ENCODE results near the gene SLC8A3.
A peak's percentile ranks its signal among the peaks of the same experiment; 100 is the strongest.

SLC8A3 gene

DNA sequence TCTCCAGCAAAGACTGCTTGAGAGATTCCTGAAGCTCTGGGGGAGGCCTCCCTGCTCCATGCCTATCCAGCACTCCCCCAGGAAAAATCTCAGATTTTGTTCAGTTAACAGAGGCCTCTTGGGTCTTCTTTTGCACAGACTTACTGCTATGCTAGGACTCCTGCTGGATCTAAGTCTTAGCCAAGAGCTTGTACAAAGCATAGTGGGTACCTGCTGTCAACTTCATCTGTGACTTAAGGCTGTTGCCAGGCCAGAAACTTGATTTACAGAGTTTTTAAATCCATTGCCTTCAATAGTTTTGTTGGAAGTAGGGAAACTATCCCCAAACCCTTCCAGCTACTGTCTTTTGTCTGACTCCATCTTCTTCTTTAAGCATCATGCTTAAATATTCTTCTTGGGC, 169.1 kb downstream of the SLC8A3 start:
- no peak for DNase-seq

DNA sequence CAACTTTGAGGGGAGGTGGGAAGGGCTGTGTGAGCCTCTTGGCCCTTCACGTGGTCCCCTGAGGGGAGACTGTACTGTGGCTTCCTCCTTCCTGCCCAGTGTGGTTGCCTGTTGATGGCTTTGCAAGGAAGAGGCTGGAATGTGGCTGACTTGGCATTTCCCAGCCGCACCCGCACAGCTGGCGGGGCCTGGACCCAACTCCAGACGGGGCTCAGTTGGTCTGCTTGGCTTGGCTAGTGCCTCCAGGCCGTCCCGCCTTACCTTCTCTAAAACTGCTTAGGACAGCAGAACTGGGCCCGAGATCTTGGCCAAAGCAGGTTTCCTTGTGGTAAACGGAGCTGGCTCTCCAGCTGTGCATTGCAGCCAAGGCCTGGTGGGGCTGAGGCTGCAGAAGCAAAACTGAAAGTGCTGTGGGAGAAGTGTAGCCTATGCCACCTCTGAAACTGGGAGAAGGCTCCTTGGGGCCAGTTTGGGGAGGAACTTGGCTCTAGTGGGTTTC, 170.0 kb downstream of the SLC8A3 start:
- no peak for DNase-seq

DNA sequence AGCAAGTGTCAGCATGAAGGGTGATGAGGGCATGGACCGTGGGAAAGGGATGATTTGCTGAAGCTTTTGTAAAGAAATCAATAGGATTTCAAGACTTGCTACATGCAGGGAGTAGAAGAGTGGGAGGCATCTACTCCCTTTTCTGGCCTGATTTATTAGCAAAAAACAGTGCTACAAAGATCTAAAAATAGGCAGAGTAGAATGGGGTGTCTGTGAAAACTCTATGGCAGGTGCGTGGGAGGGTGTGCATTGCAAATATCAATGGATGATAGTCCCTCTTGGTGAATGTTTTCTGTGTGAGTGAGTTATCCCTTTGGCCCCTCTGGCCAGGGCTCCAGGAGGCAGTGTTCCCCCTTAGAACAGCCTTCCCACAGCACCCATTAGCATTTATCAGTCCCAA, 170.5 kb downstream of the SLC8A3 start:
- DNase-seq, result no peak

GRCh38 chr14:70014406-70015095, 174.2 kb downstream of the SLC8A3 start:
- no peak for DNase-seq

DNA sequence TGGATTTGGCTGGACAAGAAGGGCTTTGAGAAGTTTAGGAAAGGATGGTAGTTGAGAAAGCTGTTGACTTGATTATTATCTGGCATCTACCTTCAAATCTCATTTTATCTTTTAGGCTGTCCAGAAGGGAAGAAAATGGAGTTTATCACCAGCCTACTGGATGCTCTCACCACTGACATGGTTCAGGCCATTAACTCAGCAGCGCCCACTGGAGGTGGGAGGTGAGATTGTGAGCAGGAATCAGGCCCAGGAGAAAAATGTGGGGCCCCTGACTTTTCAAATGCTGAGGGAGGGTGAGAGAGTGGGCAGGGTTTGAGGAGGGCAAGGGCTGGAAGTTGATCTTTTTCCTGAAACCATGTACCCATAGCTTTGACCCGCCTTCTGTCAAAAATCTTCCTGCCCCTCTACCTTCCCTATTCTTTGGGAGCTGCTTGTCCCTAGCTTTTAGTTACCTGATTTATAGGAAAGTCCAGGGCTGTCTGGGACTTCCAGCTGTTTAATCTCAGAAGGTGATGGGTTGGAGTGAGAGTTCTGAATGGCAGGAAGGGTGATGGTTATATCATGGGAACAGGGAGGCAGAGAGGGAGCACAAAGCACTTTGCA, 175.4 kb downstream of the SLC8A3 start:
- no peak for DNase-seq

DNA sequence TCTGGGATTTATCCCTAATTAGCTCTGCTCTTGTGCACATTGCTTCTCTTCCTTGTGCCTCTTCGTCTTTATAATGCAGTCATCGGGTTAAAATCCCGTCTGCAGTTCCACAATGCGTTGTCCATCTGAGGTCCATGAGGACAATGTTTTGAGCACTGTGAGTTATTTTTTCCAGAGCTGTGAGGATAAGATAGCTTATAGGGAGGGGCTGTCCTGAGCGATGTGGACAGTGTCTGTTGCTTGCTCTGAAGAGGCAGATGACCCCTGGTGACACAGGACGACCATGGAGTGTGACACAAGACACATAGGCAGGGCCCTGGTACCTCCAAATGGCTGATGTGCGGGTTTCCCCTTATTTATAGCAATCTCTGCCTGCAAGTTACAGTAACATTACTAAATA, 177.0 kb downstream of the SLC8A3 start:
- no peak for DNase-seq

DNA sequence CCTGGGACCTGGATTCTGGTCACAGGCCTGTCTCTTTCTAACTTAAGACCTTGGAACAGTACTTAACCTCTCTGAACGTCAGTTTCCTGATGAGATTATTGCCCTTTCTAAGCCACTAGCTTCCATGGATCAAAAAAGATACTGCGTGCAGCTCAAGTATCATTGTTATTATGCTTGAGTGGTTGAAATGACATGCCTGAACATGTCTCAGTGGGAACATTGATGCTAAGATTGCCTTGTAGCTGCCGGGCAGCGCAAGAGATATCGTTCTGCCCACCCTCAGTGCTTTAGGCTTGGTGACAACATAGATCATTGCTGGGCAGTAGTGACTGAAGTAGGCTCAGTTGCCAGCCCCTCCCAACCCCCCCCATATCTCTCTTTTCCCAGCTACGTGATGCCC, 177.7 kb downstream of the SLC8A3 start:
- peak; percentile 6 for DNase-seq

DNA sequence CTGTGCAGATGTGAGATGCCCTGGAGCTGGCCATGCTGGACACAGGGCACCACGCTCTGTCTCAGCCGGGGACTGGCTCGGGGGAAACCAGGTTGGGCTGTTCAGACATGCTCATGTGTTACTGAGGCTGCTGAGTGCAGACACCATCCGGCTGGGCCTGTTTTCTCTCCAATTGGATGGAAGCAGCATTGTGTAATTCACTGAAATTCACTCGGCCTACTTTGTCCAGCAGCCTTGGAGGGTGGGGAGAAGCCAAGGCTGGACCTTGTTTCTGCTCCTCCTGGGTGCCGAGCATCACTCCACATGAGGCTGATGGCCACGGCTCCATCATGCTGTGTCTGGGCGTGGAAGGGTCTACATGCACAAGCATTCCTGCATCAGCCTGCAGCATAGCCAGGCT, 178.8 kb downstream of the SLC8A3 start:
- DNase-seq, result no peak

- DNase-seq, result no peak
Measured at GRCh38 chr14:70008284-70009262, 180.2 kb downstream of the SLC8A3 start.

- no peak for DNase-seq
Measured at GRCh38 chr14:70006699-70007098, 182.1 kb downstream of the SLC8A3 start.

DNA sequence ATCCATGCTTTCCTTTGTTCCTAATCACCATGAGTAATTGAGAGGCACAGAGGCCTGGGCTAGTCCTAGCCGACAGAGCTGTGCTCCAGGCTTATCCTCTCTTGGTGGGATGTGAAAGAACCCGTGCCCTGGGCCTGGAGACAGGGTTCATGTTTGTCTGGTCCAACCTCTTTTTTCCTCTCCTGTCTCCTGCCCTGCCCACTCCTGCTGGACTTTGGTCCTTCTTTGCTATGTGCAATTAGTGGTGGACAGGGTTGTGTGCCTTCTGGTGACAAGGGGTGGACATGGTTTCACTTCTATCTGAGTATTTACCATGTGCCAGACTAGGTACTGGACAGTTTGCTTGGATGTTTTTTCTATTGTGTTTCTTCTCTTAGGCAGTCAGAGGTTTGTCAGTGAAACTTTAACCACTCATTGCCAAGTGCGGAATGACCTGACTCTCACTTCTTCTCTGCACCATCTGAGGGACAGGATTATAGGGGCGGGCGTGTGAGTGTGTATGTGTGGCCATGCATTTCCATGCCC, 183.4 kb downstream of the SLC8A3 start:
- DNase-seq, result no peak

- no peak for DNase-seq
Measured at GRCh38 chr14:70004791-70005190, 184.0 kb downstream of the SLC8A3 start.

- DNase-seq, result no peak
Measured at GRCh38 chr14:70002589-70003346, 186.0 kb downstream of the SLC8A3 start.

DNA sequence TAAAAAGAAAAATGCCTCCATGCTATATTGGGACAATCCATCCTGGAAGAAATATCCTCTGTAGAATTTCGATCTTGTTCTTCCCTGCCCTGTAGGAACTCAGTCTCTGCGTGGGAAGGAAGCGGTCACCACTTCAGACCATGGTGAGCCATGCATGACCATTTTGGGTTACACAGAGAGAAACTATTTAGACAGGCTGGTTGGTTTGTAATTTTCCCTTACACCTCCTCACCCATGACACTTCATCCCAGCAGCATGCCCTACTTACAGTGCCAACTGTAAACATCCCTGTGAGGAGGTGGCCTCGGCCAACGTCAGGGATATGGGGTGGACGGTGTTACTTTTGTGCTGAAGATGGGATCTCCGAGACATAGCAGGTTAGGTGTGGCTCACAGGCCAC, 188.2 kb downstream of the SLC8A3 start:
- no peak for DNase-seq

GRCh38 chr14:69999261-69999674, 189.5 kb downstream of the SLC8A3 start:
- DNase-seq, result no peak

GRCh38 chr14:69997849-69998248, 190.9 kb downstream of the SLC8A3 start:
- no peak for DNase-seq

DNA sequence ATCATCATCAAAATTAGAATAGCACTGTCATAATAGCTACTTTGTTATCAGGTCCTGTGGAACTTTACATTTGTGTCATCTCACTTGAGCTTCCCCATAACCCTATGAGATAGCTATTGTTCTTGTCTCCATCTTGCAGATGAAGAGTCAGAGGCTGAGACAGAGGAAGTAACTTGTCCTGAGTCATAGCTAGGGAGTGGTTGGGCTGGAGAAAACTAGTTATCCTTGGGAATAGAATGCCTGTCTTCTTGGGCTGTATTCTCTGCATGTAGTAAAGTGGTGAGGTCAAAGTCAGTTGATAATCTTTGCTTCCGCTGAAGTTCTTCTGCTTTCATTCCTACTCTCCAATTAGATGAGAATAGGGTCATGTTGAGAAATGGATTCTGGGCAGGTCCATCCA, 192.5 kb downstream of the SLC8A3 start:
- no peak for DNase-seq
